Fibroblast of pulmonary artery (primary cell): Measurements from ENCODE around the gene RPS6KL1.

ENCODE experiments used
- DNase-seq: peaks from one replicate; pipeline ENCODE4 v3.0.0-alpha.2; 2010; ENCODE audit warnings: low read depth
- H3K4me3 ChIP-seq: replicated peaks from 2 replicates; pipeline ENCODE4 v1.5.1; 2011; ENCODE audit warnings: low read depth, mild to moderate bottlenecking, control low read depth, low read length, moderate library complexity
- TF ChIP-seq, protein P1 (sequence below): IDR thresholded peaks from 2 replicates; pipeline ENCODE4 v1.5.1; 2011; ENCODE audit warnings: mild to moderate bottlenecking, control low read depth, low read length, inconsistent platforms; ENCODE audit errors: missing control alignments

Gene RPS6KL1

DNA sequence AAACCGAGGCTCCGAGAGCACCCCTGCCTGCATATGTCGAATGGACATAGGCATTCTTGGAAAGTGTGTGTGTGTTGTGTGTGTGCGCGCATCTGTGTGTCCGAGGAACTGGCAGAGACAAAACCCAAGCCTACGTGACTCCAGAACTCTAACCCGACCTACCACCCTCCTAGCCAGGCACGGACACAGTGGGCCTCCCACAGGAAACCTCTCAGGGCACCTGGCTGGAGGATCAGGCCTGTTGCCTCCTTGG lies 32.9 kb upstream of the RPS6KL1 start:
- TF ChIP-seq, protein P1, sequence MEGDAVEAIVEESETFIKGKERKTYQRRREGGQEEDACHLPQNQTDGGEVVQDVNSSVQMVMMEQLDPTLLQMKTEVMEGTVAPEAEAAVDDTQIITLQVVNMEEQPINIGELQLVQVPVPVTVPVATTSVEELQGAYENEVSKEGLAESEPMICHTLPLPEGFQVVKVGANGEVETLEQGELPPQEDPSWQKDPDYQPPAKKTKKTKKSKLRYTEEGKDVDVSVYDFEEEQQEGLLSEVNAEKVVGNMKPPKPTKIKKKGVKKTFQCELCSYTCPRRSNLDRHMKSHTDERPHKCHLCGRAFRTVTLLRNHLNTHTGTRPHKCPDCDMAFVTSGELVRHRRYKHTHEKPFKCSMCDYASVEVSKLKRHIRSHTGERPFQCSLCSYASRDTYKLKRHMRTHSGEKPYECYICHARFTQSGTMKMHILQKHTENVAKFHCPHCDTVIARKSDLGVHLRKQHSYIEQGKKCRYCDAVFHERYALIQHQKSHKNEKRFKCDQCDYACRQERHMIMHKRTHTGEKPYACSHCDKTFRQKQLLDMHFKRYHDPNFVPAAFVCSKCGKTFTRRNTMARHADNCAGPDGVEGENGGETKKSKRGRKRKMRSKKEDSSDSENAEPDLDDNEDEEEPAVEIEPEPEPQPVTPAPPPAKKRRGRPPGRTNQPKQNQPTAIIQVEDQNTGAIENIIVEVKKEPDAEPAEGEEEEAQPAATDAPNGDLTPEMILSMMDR: no peak
- peak overlapping the region; percentile 10 for H3K4me3 ChIP-seq

DNA sequence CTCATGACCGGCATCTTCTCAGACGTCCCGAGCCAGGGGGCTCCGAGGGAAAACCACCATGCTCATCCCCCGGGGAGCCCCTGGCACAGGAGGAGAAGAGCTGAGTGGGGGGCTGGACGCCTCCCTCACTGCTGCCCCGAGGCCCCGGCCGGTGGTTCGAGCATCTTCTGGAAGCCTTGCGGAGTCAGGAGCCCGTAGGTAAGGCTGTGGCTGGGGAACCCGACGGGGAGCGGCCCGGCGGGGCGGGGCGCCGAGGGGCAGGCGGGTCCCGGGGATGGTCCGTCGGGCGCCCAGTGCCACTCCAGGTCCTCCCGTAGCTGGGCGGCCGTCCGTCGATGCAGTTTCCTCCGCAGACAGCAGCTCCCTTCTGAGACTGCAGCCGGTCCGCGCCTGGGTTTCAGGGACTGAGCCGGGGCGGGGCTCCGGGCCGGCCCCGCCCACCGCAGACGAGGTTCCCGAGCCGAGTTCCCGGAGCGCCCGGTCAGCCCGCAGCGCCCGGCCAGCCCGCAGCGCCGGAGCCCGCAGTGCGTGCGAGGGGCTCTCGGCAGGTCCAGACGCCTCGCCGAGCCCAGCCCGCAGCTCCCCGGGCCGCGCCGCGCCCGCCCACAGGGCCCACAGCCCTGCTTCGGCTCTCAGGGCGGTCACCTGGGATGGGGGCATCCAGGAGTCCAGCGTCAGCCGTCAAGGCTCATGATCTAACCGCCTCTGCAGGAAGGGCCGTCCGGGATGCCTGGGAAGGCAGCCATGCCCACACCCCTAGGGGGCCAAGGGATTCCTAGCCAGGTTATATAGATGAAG lies 32.4 kb upstream of the RPS6KL1 start, which contains the start of gene PGF:
Gene PGF (minus strand): TSS at position 369 of the 798 bp plus-strand sequence. CDS start 355 bp downstream, at position 14.
- H3K4me3 ChIP-seq: peak within 1 kb of the TSS; percentile 54
- TF ChIP-seq, protein P1: no peak
- DNase-seq: peak; percentile 44

More for the DNA sequence above, 32.9 kb upstream of the RPS6KL1 start:
- DNase-seq: no peak

DNA sequence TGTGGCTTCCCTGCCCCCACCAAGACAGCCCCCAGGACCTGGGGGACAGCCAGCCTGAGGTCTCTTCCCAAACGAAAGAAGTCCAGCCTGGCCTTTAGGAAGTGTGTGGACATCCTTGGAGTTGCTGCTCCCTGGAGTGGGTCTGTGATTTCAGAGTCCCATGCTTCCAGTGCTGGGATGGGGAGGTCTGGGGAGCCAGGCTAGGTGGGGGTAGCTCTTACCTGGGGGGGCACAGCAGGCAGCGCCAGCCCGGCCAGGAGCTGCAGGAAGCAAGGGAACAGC lies 31.8 kb upstream of the RPS6KL1 start:
- H3K4me3 ChIP-seq: peak overlapping the region; percentile 54
- TF ChIP-seq, protein P1: no peak
- DNase-seq: no peak

DNA sequence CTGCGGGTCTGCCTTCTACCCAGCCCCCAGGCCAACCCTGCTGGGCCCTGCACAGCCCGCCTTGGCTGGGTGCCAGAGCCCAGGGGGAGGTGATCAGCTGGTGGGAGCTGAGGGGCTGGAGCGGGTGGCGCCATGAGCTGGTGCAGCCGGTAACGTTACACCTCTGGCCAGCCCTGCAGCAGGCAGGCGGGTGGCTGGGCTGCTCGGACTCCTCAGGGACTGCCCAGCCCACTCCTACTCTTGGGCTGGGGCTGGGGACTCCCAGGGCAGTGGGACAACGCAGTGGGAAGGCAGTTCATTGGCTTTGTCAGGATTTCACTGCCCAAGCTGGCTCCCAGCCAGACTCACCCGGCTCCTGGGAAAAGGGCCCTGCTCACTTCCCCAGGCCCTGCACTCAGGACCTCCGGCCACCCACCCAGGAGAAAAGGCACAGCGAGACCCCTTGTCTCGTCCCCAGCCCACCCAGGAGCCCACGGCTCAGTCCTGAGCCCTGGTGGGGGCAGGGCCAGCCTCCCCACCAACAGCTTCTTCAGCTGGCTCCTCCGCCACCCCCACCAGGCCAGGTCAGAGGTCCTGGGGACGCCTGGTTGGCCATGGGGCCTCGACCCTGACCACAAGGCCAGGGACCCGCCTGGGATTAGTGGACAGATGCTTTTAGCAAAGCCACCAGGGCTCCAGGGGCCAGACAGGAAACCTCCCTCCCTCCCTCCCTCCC lies 31.3 kb upstream of the RPS6KL1 start:
- H3K4me3 ChIP-seq: peak overlapping the region; percentile 54
- TF ChIP-seq, protein P1: no peak
- DNase-seq: no peak

DNA sequence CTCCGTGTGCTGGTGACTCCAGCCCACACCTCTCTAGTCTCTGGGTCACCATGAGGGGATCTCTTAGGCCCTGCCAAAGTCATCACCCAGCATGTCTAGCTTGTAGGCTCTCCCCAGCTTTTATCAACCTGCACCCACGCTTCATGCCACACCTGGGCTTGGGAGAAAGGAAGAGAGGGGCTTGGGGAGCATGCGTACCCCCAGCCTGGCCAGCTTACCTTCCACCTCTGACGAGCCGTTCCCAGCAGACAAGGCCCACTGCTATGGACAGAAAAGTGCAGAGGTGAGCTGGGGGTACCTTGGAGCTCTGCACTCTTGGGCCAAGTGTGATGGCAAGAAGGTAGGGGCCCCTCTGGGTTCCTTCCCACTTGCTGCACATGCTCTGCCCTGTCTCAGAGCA lies 30.6 kb upstream of the RPS6KL1 start:
- DNase-seq: no peak
- TF ChIP-seq, protein P1: no peak
- peak overlapping the region; percentile 54 for H3K4me3 ChIP-seq

DNA sequence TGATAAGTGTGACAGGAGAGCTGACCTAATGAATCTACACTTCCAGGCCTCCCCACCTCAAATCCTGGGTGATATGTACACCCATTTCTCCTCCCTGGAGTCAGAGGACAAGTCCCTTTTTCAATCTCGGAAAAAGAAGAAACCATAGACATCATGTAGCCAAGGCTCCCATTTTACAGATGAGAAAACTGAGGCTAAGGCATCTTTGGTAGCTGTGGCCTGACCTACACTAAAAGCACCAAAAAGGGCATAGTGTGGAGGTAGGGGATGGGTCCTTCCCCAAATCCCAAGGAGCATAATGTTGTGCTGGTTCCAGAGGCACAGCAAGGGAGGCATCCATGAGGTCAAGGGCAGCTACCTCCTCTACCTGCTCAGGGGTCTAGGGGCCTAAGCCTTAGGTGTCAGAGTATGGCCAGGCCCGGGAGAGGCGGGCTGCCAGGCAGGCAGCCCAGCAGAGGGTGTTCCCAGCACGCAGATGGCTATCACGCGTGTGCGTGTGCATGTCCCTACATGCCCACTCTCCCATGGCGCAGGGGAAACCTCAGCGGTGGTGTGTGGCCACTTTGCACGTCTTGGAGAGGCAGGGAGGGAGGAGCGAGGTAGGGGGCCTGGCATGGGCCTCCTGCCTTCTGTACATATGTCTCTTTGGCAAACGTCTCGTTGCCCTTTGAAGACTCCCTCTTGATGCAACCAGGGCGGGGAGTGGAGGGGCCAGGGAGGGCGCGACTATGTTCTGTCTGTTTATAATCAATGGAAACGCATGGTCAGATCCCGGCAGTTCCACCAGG lies 29.8 kb upstream of the RPS6KL1 start:
- TF ChIP-seq, protein P1: no peak
- no peak overlapping the region for H3K4me3 ChIP-seq
- no peak for DNase-seq
